Fibroblast of pulmonary artery (primary cell): ENCODE results near the gene PP2D1.
"Not testable (repeated sequence)": the region's sequence is repeated elsewhere in the genome, so short reads cannot be mapped to it uniquely, and the experiment has no call there.

Experiments
- DNase-seq: peaks from one replicate; pipeline ENCODE4 v3.0.0-alpha.2; 2010; ENCODE audit warnings: low read depth
- H3K4me3 ChIP-seq: replicated peaks from 2 replicates; pipeline ENCODE4 v1.5.1; 2011; ENCODE audit warnings: low read depth, mild to moderate bottlenecking, control low read depth, low read length, moderate library complexity
- CTCF ChIP-seq: IDR thresholded peaks from 2 replicates; pipeline ENCODE4 v1.5.1; 2011; ENCODE audit warnings: mild to moderate bottlenecking, control low read depth, low read length, inconsistent platforms; ENCODE audit errors: missing control alignments

PP2D1 gene

GRCh38 chr3:20046556-20046955 is 34.5 kb upstream of the PP2D1 start:
- no peak overlapping the region for H3K4me3 ChIP-seq
- no peak for TF ChIP-seq CTCF
- DNase-seq = no peak

GRCh38 chr3:20045141-20045540 is 33.1 kb upstream of the PP2D1 start:
- H3K4me3 ChIP-seq, DNase-seq: not testable (repeated sequence)

- H3K4me3 ChIP-seq = no peak overlapping the region
- no peak for TF ChIP-seq CTCF
- no peak for DNase-seq
Measured at GRCh38 chr3:20043825-20044224, 31.8 kb upstream of the PP2D1 start.

- H3K4me3 ChIP-seq = no peak overlapping the region
- DNase-seq = peak; percentile 35
- TF ChIP-seq CTCF = no peak
Measured at GRCh38 chr3:20043396-20043795, 31.3 kb upstream of the PP2D1 start.

- DNase-seq = no peak
- H3K4me3 ChIP-seq = no peak overlapping the region
- no peak for TF ChIP-seq CTCF
Measured at GRCh38 chr3:20042331-20042730, 30.3 kb upstream of the PP2D1 start.

- H3K4me3 ChIP-seq = peak overlapping the region; percentile 70
- peak; percentile 59 for DNase-seq
- no peak for TF ChIP-seq CTCF
Measured at GRCh38 chr3:20041197-20041780, 29.2 kb upstream of the PP2D1 start.

- DNase-seq = peak; percentile 69
- no peak for TF ChIP-seq CTCF
- peak overlapping the region; percentile 70 for H3K4me3 ChIP-seq
Measured at GRCh38 chr3:20040548-20041196, 28.6 kb upstream of the PP2D1 start.
